Esophagus muscularis mucosa (tissue), 3 donors: ENCODE results near the gene AP2B1.

Experiments
- CTCF ChIP-seq, 3 experiments: fragments of 200-600 bp in 2 of 3; fragments of 450-650 bp in 1 of 3; sonication (generic) in 2 of 3; IDR thresholded peaks; one replicate each; pipeline ENCODE4 v1.5.1; 2017 to 2019; ENCODE audit warnings: antibody characterized with exemption in 3 of 3, mild to moderate bottlenecking in 2 of 3, moderate library complexity in 1 of 3
- POLR2A ChIP-seq: fragments of 450-650 bp; IDR thresholded peaks from one replicate; pipeline ENCODE4 v1.6.1; 2017; ENCODE audit warnings: antibody characterized with exemption, moderate library complexity, mild to moderate bottlenecking, low read depth

DNA sequence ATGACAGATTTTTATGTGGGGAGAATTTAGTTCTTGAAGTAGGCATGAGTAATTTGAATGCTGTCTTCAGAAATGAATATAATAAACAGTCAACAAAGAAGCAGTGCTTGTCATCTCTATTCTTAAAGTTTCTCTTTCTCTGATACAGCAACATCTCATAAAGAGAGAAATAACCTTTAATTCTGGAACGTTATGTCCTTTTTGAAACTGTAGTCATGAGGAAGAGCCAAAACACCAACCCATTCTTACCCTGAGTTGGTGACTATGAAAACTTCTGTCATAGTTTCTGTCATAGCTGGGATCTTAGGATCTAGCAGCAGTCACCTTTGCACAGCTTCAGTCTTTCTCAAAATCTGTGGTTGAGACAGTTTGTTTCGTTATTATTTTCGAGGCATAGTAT, 129.1 kb downstream of the AP2B1 start:
- no peak for TF ChIP-seq CTCF (IDR thresholded peaks at IDR 0.05)
- TF ChIP-seq POLR2A = no peak
